HEK293 (cell line): ENCODE data around the gene SAMD4A.

ENCODE experiments used
- KLF16 ChIP-seq: fragments of 450-650 bp; formaldehyde crosslinking; IDR thresholded peaks from 2 replicates; pipeline ENCODE4 v1.5.1; 2017; ENCODE audit warnings: missing biosample characterization, missing genetic modification characterization
- ZNF558 ChIP-seq: fragments of 450-650 bp; formaldehyde crosslinking; IDR thresholded peaks from 2 replicates; pipeline ENCODE4 v1.5.1; 2016; ENCODE audit warnings: missing biosample characterization, missing genetic modification characterization
- TF ChIP-seq, protein P1 (sequence below): fragments of 450-650 bp; formaldehyde crosslinking; IDR thresholded peaks from 2 replicates; pipeline ENCODE4 v1.5.1; 2016; ENCODE audit warnings: missing biosample characterization, missing genetic modification characterization
- TF ChIP-seq, protein P2 (sequence below): sonication (generic); formaldehyde crosslinking; IDR thresholded peaks from 2 replicates; pipeline ENCODE4 v1.8.1; 2022; ENCODE audit warnings: mild to moderate bottlenecking, moderate library complexity, missing genetic modification reagents
- TF ChIP-seq, protein P3 (sequence below): fragments of 450-650 bp; formaldehyde crosslinking; IDR thresholded peaks from 2 replicates; pipeline ENCODE4 v1.5.1; 2017; ENCODE audit warnings: missing biosample characterization, mild to moderate bottlenecking, missing genetic modification characterization, moderate library complexity

DNA sequence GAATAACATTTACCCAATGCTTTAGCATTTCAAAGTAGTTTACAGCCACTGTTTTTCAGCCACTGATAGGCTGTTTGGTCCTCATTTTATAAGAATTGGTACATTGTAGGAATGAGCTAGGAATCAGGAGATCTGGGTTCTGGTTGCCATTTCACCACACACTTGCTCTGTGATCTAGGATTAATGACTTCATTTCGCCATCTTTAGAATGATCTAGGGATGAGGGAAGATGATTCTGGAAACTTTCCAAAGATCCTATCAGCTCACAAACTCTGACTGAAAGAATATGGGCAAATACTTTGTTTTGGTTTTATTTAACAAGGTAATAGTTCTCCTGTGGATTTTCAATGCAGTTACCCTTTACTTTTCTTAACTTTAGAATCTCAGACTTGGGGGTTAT lies 180.7 kb downstream of the SAMD4A start:
- TF ChIP-seq, protein P1, sequence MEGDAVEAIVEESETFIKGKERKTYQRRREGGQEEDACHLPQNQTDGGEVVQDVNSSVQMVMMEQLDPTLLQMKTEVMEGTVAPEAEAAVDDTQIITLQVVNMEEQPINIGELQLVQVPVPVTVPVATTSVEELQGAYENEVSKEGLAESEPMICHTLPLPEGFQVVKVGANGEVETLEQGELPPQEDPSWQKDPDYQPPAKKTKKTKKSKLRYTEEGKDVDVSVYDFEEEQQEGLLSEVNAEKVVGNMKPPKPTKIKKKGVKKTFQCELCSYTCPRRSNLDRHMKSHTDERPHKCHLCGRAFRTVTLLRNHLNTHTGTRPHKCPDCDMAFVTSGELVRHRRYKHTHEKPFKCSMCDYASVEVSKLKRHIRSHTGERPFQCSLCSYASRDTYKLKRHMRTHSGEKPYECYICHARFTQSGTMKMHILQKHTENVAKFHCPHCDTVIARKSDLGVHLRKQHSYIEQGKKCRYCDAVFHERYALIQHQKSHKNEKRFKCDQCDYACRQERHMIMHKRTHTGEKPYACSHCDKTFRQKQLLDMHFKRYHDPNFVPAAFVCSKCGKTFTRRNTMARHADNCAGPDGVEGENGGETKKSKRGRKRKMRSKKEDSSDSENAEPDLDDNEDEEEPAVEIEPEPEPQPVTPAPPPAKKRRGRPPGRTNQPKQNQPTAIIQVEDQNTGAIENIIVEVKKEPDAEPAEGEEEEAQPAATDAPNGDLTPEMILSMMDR (tag by site-specific recombination) = no peak
- TF ChIP-seq ZNF558 (tag by site-specific recombination) (no peak), KLF16 (tag by site-specific recombination) (no peak)
- TF ChIP-seq, protein P2, sequence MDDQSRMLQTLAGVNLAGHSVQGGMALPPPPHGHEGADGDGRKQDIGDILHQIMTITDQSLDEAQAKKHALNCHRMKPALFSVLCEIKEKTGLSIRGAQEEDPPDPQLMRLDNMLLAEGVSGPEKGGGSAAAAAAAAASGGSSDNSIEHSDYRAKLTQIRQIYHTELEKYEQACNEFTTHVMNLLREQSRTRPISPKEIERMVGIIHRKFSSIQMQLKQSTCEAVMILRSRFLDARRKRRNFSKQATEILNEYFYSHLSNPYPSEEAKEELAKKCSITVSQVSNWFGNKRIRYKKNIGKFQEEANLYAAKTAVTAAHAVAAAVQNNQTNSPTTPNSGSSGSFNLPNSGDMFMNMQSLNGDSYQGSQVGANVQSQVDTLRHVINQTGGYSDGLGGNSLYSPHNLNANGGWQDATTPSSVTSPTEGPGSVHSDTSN = no peak
- TF ChIP-seq, protein P3, sequence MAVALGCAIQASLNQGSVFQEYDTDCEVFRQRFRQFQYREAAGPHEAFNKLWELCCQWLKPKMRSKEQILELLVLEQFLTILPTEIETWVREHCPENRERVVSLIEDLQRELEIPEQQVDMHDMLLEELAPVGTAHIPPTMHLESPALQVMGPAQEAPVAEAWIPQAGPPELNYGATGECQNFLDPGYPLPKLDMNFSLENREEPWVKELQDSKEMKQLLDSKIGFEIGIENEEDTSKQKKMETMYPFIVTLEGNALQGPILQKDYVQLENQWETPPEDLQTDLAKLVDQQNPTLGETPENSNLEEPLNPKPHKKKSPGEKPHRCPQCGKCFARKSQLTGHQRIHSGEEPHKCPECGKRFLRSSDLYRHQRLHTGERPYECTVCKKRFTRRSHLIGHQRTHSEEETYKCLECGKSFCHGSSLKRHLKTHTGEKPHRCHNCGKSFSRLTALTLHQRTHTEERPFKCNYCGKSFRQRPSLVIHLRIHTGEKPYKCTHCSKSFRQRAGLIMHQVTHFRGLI = no peak
